K562 (cell line): ENCODE measurements around the gene LCN15. TPM values are rescaled to one million over a fixed set of nuclear protein-coding genes. Genes with fewer than 3 reads are reported as not detected.
A peak's percentile ranks its signal among the peaks of the same experiment; 100 is the strongest.

Source experiments
- ADNP ChIP-seq: fragments of 200-800 bp; sonication (Bioruptor generic); IDR thresholded peaks from 2 replicates; pipeline ENCODE4 v1.6.1; 2016; ENCODE audit warnings: missing genetic modification characterization, missing compliant biosample characterization
- ARNT ChIP-seq, 2 experiments: fragments of 450-650 bp; IDR thresholded peaks; 2 replicates each; pipeline ENCODE4 v1.6.1; 2016; ENCODE audit warnings: mild to moderate bottlenecking in 1 of 2
- ATF6 ChIP-seq: sonication (generic); formaldehyde crosslinking; IDR thresholded peaks from 2 replicates; pipeline ENCODE4 v1.4.0; 2020; ENCODE audit warnings: mild to moderate bottlenecking, missing genetic modification reagents
- BDP1 ChIP-seq: IDR thresholded peaks from 3 replicates; pipeline ENCODE4 v1.6.1; 2011; ENCODE audit not compliant: insufficient read length, insufficient read depth
- BRD9 ChIP-seq: fragments of 450-650 bp; IDR thresholded peaks from 2 replicates; pipeline ENCODE4 v1.6.1; 2018; ENCODE audit warnings: low read depth; ENCODE audit not compliant: partially characterized antibody
- CBX3 ChIP-seq, 2 experiments: IDR thresholded peaks; 1 replicate in 1 of 2; 2 replicates in 1 of 2; pipeline ENCODE4 v1.6.1; 2012; ENCODE audit warnings: inconsistent platforms in 2 of 2, low read length in 2 of 2, borderline replicate concordance in 1 of 2, control low read depth in 1 of 2
- CTBP1 ChIP-seq: fragments of 450-650 bp; IDR thresholded peaks from 2 replicates; pipeline ENCODE4 v1.6.1; 2016; ENCODE audit warnings: borderline replicate concordance
- ETV1 ChIP-seq: fragments of 450-650 bp; conservative IDR thresholded peaks from 2 replicates; pipeline ENCODE4 v1.6.1; 2016; ENCODE audit warnings: missing genetic modification characterization, control low read depth, low read depth, missing compliant biosample characterization
- EWSR1 ChIP-seq: fragments of 450-650 bp; IDR thresholded peaks from 2 replicates; pipeline ENCODE4 v1.6.1; 2018; ENCODE audit warnings: borderline replicate concordance, mild to moderate bottlenecking, low read depth, moderate library complexity; ENCODE audit not compliant: partially characterized antibody
- FOS ChIP-seq: IDR thresholded peaks from 3 replicates; pipeline ENCODE4 v1.6.1; 2011; ENCODE audit not compliant: insufficient read length; ENCODE audit errors: extremely low read depth
- HCFC1 ChIP-seq: IDR thresholded peaks from 2 replicates; pipeline ENCODE4 v1.6.1; 2012; ENCODE audit warnings: low read depth, low read length, improper control_type of control experiment
- KDM5B ChIP-seq: fragments of 200-600 bp; sonication (generic); IDR thresholded peaks from 2 replicates; pipeline ENCODE4 v1.6.1; 2012; ENCODE audit warnings: low read depth, mild to moderate bottlenecking, moderate library complexity, low read length, control low read depth, inconsistent platforms; ENCODE audit not compliant: insufficient replicate concordance
- MEF2A ChIP-seq: IDR thresholded peaks from 2 replicates; pipeline ENCODE4 v1.6.1; 2011; ENCODE audit warnings: low read depth, mild to moderate bottlenecking, low read length, moderate library complexity; ENCODE audit not compliant: control insufficient read depth
- MEF2D ChIP-seq: conservative IDR thresholded peaks from 2 replicates; pipeline ENCODE4 v1.6.1; 2016; ENCODE audit warnings: low read depth, missing genetic modification characterization, missing compliant biosample characterization
- NFATC3 ChIP-seq: fragments of 450-650 bp; IDR thresholded peaks from 2 replicates; pipeline ENCODE4 v1.6.1; 2017; ENCODE audit warnings: mild to moderate bottlenecking
- RAD21 ChIP-seq, 2 experiments: fragments of 250-450 bp in 1 of 2; fragments of 450-650 bp in 1 of 2; sonication (Bioruptor Pico) in 1 of 2; formaldehyde crosslinking in 1 of 2; IDR thresholded peaks in 1 of 2; conservative IDR thresholded peaks in 1 of 2; 2 replicates each; pipeline versions ENCODE4 v1.4.0 to v1.8.0; 2020 to 2022; ENCODE audit warnings: mild to moderate bottlenecking in 2 of 2, moderate library complexity in 1 of 2
- SAP30 ChIP-seq: fragments of 200-600 bp; sonication (generic); IDR thresholded peaks from 2 replicates; pipeline ENCODE4 v1.6.1; 2012; ENCODE audit warnings: borderline replicate concordance, low read depth, mild to moderate bottlenecking, moderate library complexity, low read length, control low read depth, inconsistent platforms; ENCODE audit not compliant: insufficient read depth, poor library complexity, severe bottlenecking
- SETDB1 ChIP-seq: IDR thresholded peaks from one replicate; pipeline ENCODE4 v1.6.1; 2012; ENCODE audit warnings: low read length, control low read depth, inconsistent platforms
- SMAD4 ChIP-seq: fragments of 250-450 bp; sonication (Bioruptor Pico); conservative IDR thresholded peaks from 2 replicates; pipeline ENCODE4 v1.8.0; 2021; ENCODE audit warnings: inconsistent platforms, mild to moderate bottlenecking, moderate library complexity
- SNIP1 ChIP-seq: fragments of 450-650 bp; IDR thresholded peaks from 2 replicates; pipeline ENCODE4 v1.7.1; 2017; ENCODE audit warnings: low read depth, mild to moderate bottlenecking
- SUPT5H ChIP-seq: fragments of 450-650 bp; IDR thresholded peaks from 2 replicates; pipeline ENCODE4 v1.6.1; 2016
- ZC3H4 ChIP-seq: sonication (generic); formaldehyde crosslinking; IDR thresholded peaks from 2 replicates; pipeline ENCODE4 v1.9.0; 2021; ENCODE audit warnings: missing genetic modification reagents, borderline replicate concordance
- ZNF239 ChIP-seq: fragments of 250-450 bp; sonication (Bioruptor Pico); IDR thresholded peaks from 2 replicates; pipeline ENCODE4 v1.4.0; 2020; ENCODE audit warnings: mild to moderate bottlenecking
- ZNF511 ChIP-seq: sonication (generic); formaldehyde crosslinking; IDR thresholded peaks from 2 replicates; pipeline ENCODE4 v1.8.0; 2022; ENCODE audit warnings: mild to moderate bottlenecking, missing genetic modification reagents
- polyA plus RNA-seq, 8 experiments: library from polyadenylated mRNA; depleted of rRNA in 4 of 8; stranded (reverse) in 5 of 8; unstranded in 3 of 8; fragments of >200 nt; fragmentation: Nextera tagmentation in 2 of 8; fragmentation: Illumina TruSeq in 1 of 8; extraction: Ambion mirVana in 2 of 8; extraction: Trizol in 1 of 8; gene quantifications; 2 replicates each; pipeline versions ENCODE4 v1.2.1 to v1.2.3, GENCODE V29; 2011 to 2014; ENCODE audit warnings: inconsistent platforms in 1 of 8, missing spikeins in 1 of 8
- total RNA-seq, 7 experiments: library from RNA; depleted of rRNA in 6 of 7; stranded (reverse); fragments of >200 nt in 6 of 7; fragmentation: Illumina TruSeq in 2 of 7; extraction: Trizol in 2 of 7; gene quantifications; 2 replicates each; pipeline versions ENCODE4 v1.2.1 to v1.2.3, GENCODE V29; 2011 to 2021; ENCODE audit warnings: low replicate concordance in 1 of 7

Gene LCN15
- total and polyA plus RNA-seq, 9 of the 15 experiments (the other 6 are each of a cell fraction or from before 2014, with no cell fraction given): 0.66 TPM; not detected in 8

DNA sequence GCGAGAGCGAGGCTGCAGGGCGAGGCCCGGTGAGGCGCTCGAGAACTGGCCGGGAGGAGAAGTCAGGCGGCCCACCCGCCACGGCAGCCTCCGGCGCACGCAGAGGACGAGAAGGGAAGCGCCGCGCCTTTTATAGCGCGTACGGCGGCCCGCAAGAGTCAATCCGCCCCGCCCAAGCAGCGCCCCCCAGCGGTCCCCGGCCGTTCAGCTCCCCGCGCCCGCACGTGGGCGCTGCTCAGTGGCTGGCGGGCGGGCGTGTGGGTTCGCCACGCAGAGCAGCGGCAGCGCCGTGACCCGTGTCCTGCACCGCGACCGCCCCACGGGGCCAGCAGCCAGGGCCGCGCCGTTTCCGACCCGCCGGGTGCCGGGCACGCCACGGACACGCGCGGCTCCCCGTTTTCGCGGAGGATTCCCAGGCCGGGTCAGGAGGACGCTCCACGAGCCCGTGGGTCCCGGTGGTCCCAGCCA, 36.2 kb downstream of the LCN15 start (continued):
- peak; percentile 55; the same call in 1 of the 2 replicates for TF ChIP-seq ATF6 (CRISPR knock-in tag)
- no peak for TF ChIP-seq MEF2D (tag)
- peak; percentile 50 for TF ChIP-seq SAP30
- TF ChIP-seq SUPT5H: peak; percentile 97
- peak in 1 of 2 experiments; percentile 23; a peak in 2 of 4 replicates for TF ChIP-seq RAD21 (CRISPR knock-in tag; conservative IDR thresholded peaks at IDR 0.05 in 1 of 2, IDR thresholded peaks at IDR 0.05 in 1 of 2)
- TF ChIP-seq NFATC3: no peak
- no peak for TF ChIP-seq FOS
- no peak for TF ChIP-seq BRD9
- TF ChIP-seq SMAD4: peak; percentile 90
- TF ChIP-seq ARNT (IDR thresholded peaks at IDR 0.05): no peak
- peak; percentile 89 for TF ChIP-seq CTBP1
- peak in 1 of 2 experiments; percentile 67; a peak in 1 of 3 replicates for TF ChIP-seq CBX3 (IDR thresholded peaks at IDR 0.05; ENCODE audit: borderline replicate concordance in 1 of 2, low read length in 2 of 2)
- no peak for TF ChIP-seq SNIP1
- TF ChIP-seq EWSR1: no peak
- TF ChIP-seq ZNF239 (CRISPR knock-in tag): peak; percentile 27; the same call in 1 of the 2 replicates
- TF ChIP-seq BDP1: no peak
- peak; percentile 94; the same call in 1 of the 2 replicates for TF ChIP-seq ZNF511
- TF ChIP-seq ETV1 (tag): no peak
- peak; percentile 87 for TF ChIP-seq HCFC1
- TF ChIP-seq KDM5B: peak; percentile 99
- peak; percentile 44 for TF ChIP-seq SETDB1
- no peak for TF ChIP-seq ZC3H4 (CRISPR knock-in tag)
- no peak for TF ChIP-seq MEF2A
- TF ChIP-seq ADNP: no peak; the same call in 1 of the 2 replicates
